HG03558 (cell line): Measurements from ENCODE around the gene ZNF200.
"Not testable (repeated sequence)": the region's sequence is repeated elsewhere in the genome, so short reads cannot be mapped to it uniquely, and the experiment has no call there.

Experiments
- ATAC-seq: cut with Tn5 transposase; IDR thresholded peaks from one replicate; pipeline ENCODE4 v1.9.1; 2021; ENCODE audit warnings: moderate number of reproducible peaks; ENCODE audit not compliant: unreplicated experiment; ENCODE audit errors: extremely low read depth

ZNF200 gene

DNA sequence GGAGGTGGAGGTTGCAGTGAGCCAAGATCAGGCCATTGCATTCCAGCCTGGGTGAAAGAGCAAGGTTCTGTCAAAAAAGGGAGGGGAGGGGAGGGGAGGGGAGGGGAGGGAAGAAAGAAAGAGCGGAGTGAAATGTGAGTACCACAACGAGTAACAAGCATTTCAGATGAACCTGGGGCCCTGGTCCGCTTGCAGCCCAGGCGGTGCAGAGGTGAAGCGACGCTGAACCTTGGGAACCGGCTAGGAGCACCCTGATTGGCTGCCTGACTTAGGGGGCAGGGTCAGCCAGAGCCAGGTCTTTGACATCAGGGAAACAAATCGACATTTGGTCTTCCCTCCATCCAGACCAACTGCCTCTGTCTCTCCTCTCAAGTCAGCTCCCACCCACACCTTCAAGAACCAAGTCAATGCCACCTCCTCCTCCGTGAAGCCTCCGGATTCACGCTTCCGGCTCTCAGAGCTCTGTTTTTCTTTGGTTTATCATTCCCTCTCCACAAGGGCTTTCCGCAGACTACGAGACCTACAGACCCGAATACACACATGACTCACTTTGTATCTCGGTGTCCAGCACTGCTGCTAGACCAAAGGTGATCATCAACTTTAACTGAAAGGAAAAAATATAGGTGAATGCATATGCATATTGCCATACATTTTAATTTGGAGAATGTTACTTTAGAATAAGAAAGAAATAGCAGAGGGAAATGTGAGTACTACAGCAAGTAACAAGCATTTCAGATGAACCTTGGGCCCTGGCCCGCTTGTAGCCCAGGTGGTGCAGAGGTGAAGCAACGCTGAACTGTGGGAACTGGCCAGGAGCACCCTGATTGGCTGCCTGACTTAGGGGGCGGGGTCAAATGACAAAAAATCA, 27.6 kb downstream of the ZNF200 start:
- ATAC-seq, result no peak

DNA sequence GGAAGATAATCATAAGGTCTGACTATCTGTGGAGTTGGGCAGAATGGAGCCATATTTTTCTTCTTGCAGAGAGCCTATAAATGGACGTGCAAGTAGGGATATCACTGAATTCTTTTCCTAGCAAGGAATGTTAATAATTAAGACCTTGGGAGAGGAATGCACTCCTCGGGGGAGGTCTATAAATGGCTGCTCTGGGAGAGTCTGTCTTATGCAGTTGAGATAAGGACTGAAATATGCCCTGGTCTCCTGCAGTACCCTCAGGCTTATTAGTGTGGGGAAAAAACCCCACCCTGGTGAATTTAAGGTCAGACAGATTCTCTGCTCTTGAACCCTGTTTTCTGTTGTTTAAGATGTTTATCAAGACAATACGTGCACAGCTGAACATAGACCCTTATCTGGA, 29.0 kb downstream of the ZNF200 start:
- not testable (repeated sequence) for ATAC-seq

DNA sequence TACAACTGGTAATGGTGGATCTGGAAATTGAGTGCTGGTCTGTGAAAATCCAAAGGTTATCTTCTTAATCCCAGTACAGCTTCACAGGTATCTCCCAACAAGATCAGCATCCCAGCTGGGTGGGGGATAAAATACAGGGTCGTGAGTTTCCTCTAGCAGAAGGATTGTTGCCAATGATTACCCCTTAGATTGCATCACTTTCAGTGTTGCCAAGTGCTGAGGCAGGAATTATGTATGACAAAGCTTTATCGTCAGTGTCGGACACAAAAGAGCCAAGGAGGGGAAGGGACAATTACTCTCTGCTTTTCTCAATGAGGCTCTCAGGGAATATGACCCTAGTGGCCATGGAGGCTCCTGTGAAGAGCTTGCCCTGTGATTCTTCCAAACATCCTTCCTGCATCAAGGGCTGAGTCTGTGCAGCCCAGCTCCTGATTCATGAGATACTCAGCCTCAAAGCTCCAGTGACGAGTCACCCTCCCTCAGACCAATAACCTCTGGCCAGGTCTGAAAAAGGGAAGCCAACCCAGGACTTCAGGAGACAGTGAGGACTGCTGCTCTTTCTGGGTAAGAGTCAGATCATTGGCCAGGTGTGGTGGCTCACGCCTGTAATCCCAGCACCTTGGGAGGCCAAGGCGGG, 31.9 kb downstream of the ZNF200 start:
- no peak for ATAC-seq

GRCh38 chr16:3198334-3199072, 36.5 kb downstream of the ZNF200 start:
- ATAC-seq, result no peak

- ATAC-seq, result not testable (repeated sequence)
These were observed 37.1 kb downstream of the ZNF200 start for GRCh38 chr16:3197694-3198333.

DNA sequence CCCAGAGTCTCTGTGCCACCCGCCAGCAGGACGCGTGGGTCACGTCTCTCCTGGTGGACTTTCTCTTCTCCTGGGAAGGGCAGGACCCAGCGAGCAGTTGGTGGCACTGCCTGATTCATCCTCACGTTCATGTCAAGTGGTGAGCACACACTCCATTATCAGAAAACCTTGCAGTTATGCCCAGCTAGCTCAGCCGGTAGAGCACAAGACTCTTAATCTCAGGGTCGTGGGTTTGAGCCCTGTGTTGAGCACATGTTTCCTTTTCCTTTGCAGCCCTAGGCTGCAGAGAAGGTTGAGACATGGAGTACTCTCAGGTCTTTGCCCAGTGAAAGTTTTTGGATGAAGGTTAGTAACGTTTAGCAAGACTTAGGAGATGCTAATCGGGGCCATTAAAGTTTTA, 39.0 kb downstream of the ZNF200 start:
- ATAC-seq, result no peak

- ATAC-seq, result no peak
These were observed 40.2 kb downstream of the ZNF200 start for GRCh38 chr16:3194792-3195191.

GRCh38 chr16:3193221-3194212, 41.4 kb downstream of the ZNF200 start:
- no peak for ATAC-seq

DNA sequence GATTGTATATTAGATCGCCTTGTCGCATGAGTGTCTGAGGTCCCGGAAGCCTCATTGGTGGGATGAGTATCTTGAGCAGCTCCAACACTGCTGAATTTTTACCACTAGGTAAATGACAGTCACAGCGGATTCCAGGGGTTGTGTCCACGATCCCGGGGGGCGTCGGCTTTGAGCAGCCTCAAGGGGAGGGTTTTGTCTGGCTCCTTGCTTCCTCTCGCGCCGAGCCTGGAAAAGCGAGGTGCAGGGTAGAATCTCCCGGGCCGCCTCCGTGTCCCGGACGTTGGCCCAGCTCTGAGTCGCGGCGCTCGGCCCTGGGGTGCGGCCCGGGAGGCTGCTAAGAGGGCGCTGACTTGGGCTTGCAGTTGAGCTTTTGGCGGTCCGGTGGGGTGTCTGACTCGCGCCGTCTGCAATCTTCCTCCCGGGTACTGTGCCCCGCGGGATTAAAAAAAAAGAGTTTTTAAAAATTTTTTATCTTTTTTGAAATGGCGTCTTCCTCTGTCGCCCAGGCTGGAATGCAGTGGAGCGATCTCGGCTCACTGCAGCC, 42.4 kb downstream of the ZNF200 start:
- no peak for ATAC-seq

DNA sequence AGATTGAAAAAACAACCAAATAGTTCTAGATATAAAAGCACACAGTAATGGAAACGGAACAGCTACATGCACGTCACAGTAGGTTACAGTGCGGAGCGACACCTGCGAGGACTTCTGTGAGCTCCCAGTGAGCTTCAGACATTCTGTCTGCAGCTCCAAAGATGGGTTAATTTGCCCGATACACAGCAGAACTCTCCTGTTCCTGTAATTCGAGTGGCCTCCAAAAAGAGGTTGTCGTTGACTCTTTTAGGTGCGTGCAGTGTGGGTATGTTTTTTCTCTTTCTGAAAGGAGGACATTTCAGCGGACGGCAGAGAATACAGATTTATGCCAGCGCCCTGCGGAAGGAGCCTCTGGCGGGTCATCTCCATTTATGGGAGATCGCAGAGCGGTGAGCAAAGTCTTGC, 44.0 kb downstream of the ZNF200 start:
- no peak for ATAC-seq

DNA sequence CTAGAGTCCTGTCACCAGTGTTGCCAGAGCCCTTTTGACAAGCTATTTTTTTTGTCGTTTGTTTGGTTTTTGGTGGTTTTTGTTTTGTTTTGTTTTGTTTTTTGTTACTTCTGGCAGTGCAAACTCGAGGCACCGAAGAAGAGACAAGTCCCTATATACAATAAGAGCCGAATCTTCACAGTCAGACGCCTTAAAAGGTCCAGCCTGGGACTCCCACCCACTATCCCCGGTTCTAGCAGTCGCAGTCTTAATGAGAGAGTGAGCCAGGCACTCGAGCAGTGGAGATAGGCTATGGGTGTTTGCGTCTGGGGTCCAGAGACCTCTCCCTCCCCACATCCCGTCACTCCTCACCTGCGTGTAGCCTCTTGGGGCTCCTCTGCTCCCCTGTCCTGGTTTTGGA, 45.1 kb downstream of the ZNF200 start:
- ATAC-seq, result no peak

GRCh38 chr16:3188925-3189825, 45.8 kb downstream of the ZNF200 start:
- no peak for ATAC-seq

DNA sequence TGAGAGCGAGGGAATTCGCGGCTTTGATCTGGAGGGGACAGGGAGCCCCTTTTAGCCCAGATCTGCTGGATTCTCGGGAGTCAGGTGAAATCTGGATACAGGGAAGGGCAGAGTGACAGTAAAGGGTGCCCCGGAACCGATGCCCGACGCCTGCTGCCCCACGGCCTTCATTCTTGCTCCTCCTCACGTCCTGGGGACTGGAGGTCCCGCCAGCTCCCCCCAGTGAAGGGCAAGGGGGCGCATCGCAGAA, 46.4 kb downstream of the ZNF200 start:
- ATAC-seq, result no peak

GRCh38 chr16:3187798-3188674, 46.9 kb downstream of the ZNF200 start, which contains the start of gene OR1F1:
Gene OR1F1 (plus strand): TSS chr16:3188204.
- no peak for ATAC-seq

GRCh38 chr16:3186946-3187690, 47.8 kb downstream of the ZNF200 start:
- no peak for ATAC-seq

GRCh38 chr16:3183445-3184139, 51.4 kb downstream of the ZNF200 start:
- no peak for ATAC-seq
